GM12878 (cell line): ENCODE measurements around the gene FTSJ1. TPM values are rescaled to one million over a fixed set of nuclear protein-coding genes. Genes with fewer than 3 reads are reported as not detected.

Experiments
- ATAC-seq: fragments of 200-7000 bp; cut with Tn5 transposase; 3 replicates; pipeline ENCODE4 v1.9.1; 2020; ENCODE audit warnings: mild to moderate bottlenecking, moderate library complexity
- BruUV-seq: library from RNA; stranded (reverse); fragments of 400-500 nt; replicated peaks from 2 replicates; lab custom pipeline; 2021; lab: Mats Ljungman, UMichigan
- CTCF ChIA-PET: fragments of 300-600 bp; sonication (Branson Sonifier 250); formaldehyde crosslinking; extraction: SDS; loops from one replicate; lab custom pipeline; 2021; ENCODE audit warnings: inconsistent platforms; lab: Yijun Ruan, JAX
- POLR2A ChIA-PET: fragments of 350-600 bp; formaldehyde crosslinking; extraction: SDS; loops from one replicate; lab custom pipeline; 2021; ENCODE audit warnings: inconsistent platforms; lab: Charles Lee
- RAD21 ChIA-PET: fragments of 300-600 bp; sonication (Branson Sonifier 250); formaldehyde crosslinking; loops from one replicate; lab custom pipeline; 2023; ENCODE audit warnings: antibody characterized with exemption; ENCODE audit not compliant: unreplicated experiment; lab: Charles Lee
- SMC1A ChIA-PET: fragments of 300-600 bp; sonication (Branson Sonifier 250); formaldehyde crosslinking; loops from one replicate; lab custom pipeline; 2023; ENCODE audit not compliant: unreplicated experiment, uncharacterized antibody; lab: Charles Lee
- DNase-seq: peaks from one replicate; pipeline ENCODE4 v3.0.0-alpha.2; 2011; ENCODE audit warnings: low read depth, low spot score
- FAIRE-seq: peaks from 3 replicates; lab custom pipeline; 2011; peaks lifted over from hg19 to GRCh38; lab: Jason Lieb, UNC
- H2AFZ ChIP-seq: 2 replicates; pipeline ENCODE4 v1.6.0; 2011; ENCODE audit warnings: low read depth, low read length, control low read depth; ENCODE audit not compliant: control insufficient read depth
- H3K27ac ChIP-seq: 2 replicates; pipeline ENCODE4 v1.5.1; 2011; ENCODE audit warnings: control low read depth; ENCODE audit not compliant: control insufficient read depth, insufficient read depth
- H3K27me3 ChIP-seq, 2 experiments: replicated peaks in 1 of 2; 2 replicates each; pipeline versions ENCODE4 v1.6.0 to v1.6.1; 2011; ENCODE audit warnings: low read length in 1 of 2; ENCODE audit not compliant: control insufficient read depth in 2 of 2, insufficient read depth in 2 of 2
- H3K36me3 ChIP-seq, 2 experiments: 2 replicates each; pipeline ENCODE4 v1.5.1; 2011; ENCODE audit warnings: low read length in 1 of 2; ENCODE audit not compliant: control insufficient read depth in 2 of 2, insufficient read depth in 2 of 2
- H3K4me1 ChIP-seq: 2 replicates; pipeline ENCODE4 v1.6.1; 2011; ENCODE audit warnings: mild to moderate bottlenecking, low read length, moderate library complexity, mixed read lengths; ENCODE audit not compliant: control insufficient read depth, insufficient read depth
- H3K4me2 ChIP-seq: 2 replicates; pipeline ENCODE4 v1.6.0; 2011; ENCODE audit warnings: control low read depth; ENCODE audit not compliant: control insufficient read depth, insufficient read depth
- H3K4me3 ChIP-seq: fragments of 200-600 bp; sonication (generic); 2 replicates; pipeline ENCODE4 v1.5.1; 2016
- H3K79me2 ChIP-seq: 2 replicates; pipeline ENCODE4 v1.6.0; 2011; ENCODE audit warnings: low read length; ENCODE audit not compliant: control insufficient read depth, insufficient read depth
- H3K9ac ChIP-seq: 2 replicates; pipeline ENCODE4 v1.8.0; 2011; ENCODE audit warnings: low read length, control low read depth, mixed read lengths; ENCODE audit not compliant: control insufficient read depth, insufficient read depth
- H3K9me3 ChIP-seq: replicated peaks from 3 replicates; pipeline ENCODE4 v1.5.1; 2011; ENCODE audit warnings: mild to moderate bottlenecking, low read length; ENCODE audit not compliant: control insufficient read depth, insufficient read depth
- H4K20me1 ChIP-seq: 2 replicates; pipeline ENCODE4 v1.6.0; 2011; ENCODE audit not compliant: control insufficient read depth, insufficient read depth
- FOXK2 ChIP-seq: fragments of 450-650 bp; IDR thresholded peaks from 2 replicates; pipeline ENCODE4 v1.6.1; 2017; ENCODE audit warnings: mild to moderate bottlenecking, moderate library complexity
- KAT2A ChIP-seq: conservative IDR thresholded peaks from 2 replicates; pipeline ENCODE4 v1.6.1; 2011; ENCODE audit warnings: low read depth, low read length; ENCODE audit not compliant: control insufficient read depth
- POLR2AphosphoS2 ChIP-seq: IDR thresholded peaks from 2 replicates; pipeline ENCODE4 v1.6.1; 2011; ENCODE audit warnings: low read depth, mild to moderate bottlenecking, low read length, improper control_type of control experiment, moderate library complexity
- YBX1 ChIP-seq: fragments of 450-650 bp; IDR thresholded peaks from 2 replicates; pipeline ENCODE4 v1.6.1; 2016; ENCODE audit warnings: antibody characterized with exemption
- ZNF384 ChIP-seq: IDR thresholded peaks from 2 replicates; pipeline ENCODE4 v1.6.1; 2012; ENCODE audit warnings: low read depth, mild to moderate bottlenecking, low read length, improper control_type of control experiment, borderline replicate concordance
- WGBS: methylation state at CpG from one replicate; pipeline ENCODE4 v1.1.6; 2016; ENCODE audit warnings: low lambda C conversion rate; ENCODE audit not compliant: insufficient replicate concordance, insufficient coverage; ENCODE audit errors: missing lambda C conversion rate; 5-methylcytosine and 5-hydroxymethylcytosine counted together
- in situ Hi-C: fragments of 300-500 bp; cut with MboI; formaldehyde crosslinking; loops from 9 replicates; pipeline ENCODE4 v1.14.3; 2018; ENCODE audit warnings: mixed read lengths
- intact Hi-C: fragments of 100-400 bp; cut with micrococcal nuclease; formaldehyde crosslinking; loops from one replicate; pipeline ENCODE4 v1.14.2; 2022; ENCODE audit not compliant: unreplicated experiment
- polyA plus RNA-seq, 11 experiments: library from polyadenylated mRNA; depleted of rRNA in 4 of 11; unstranded in 6 of 11; stranded (reverse) in 5 of 11; fragments of >200 nt; fragmentation: Nextera tagmentation in 4 of 11; fragmentation: Illumina TruSeq in 1 of 11; extraction: Ambion mirVana in 4 of 11; extraction: Trizol in 1 of 11; gene quantifications; 1 replicate in 1 of 11; 2 replicates in 10 of 11; pipeline versions ENCODE4 v1.2.1 to v1.2.3, GENCODE V29; 2011 to 2016; ENCODE audit warnings: inconsistent platforms in 2 of 11, missing spikeins in 2 of 11, low read depth in 1 of 11
- total RNA-seq, 4 experiments: library from RNA; depleted of rRNA in 3 of 4; stranded (reverse); fragments of >200 nt in 3 of 4; fragmentation: Illumina TruSeq in 1 of 4; extraction: Trizol in 1 of 4; gene quantifications; 2 replicates each; pipeline versions ENCODE4 v1.2.1 to v1.2.3, GENCODE V29; 2013 to 2021
- TF ChIP-seq, protein P1 (sequence below): fragments of 450-650 bp; IDR thresholded peaks from 2 replicates; pipeline ENCODE4 v1.6.1; 2016; ENCODE audit warnings: mild to moderate bottlenecking

The FTSJ1 gene
- total and polyA plus RNA-seq, 10 of the 15 experiments (the other 5 are each of a cell fraction or from before 2014, with no cell fraction given): 8.8 to 87.8 (median 57.9) TPM

GRCh38 chrX:48530736-48531135 lies 54.7 kb downstream of the FTSJ1 start (continued):
- TF ChIP-seq ZNF384 (no peak), POLR2AphosphoS2 (no peak)

DNA sequence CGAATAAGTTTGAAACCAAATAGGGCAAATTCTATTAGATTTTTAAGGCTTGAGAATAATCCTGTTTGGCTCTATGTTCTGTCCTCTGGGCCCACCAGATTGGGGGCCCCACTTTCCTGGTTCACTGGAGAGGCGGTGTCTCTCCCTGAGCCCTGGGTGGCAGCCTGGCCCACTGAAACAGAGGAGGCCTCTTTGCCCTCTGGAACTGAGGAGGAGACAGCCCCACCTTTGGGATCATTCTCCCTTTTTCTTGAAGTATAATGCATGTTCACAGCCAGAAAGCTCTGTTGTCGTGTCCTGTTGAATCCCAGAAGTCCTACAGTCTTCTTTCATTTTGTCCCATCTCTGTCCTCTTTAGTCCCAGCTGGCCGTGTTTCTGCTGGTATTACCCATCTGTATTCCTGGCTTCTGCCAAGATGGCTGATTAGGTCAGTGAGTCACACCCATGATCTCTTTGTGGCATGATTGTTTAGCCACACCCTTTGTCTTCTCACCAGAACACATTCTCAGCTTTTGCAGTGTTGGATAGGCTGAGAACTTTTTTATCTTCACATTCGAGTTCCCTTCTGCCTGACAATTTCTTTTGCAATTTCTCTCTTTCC lies 55.5 kb downstream of the FTSJ1 start:
- FAIRE-seq: no peak
- no peak overlapping the region for H3K27ac ChIP-seq
- no peak overlapping the region for H3K9ac ChIP-seq
- in situ Hi-C loops (no loop called here), intact Hi-C loops (no loop called here)
- no peak overlapping the region for H3K4me3 ChIP-seq
- no peak for DNase-seq
- no peaks in the 10 kb centered on the region for H3K4me1 ChIP-seq
- H3K27me3 ChIP-seq: no peaks in the 10 kb centered on the region
- H2AFZ ChIP-seq: no peak overlapping the region
- TF ChIP-seq, protein P1, sequence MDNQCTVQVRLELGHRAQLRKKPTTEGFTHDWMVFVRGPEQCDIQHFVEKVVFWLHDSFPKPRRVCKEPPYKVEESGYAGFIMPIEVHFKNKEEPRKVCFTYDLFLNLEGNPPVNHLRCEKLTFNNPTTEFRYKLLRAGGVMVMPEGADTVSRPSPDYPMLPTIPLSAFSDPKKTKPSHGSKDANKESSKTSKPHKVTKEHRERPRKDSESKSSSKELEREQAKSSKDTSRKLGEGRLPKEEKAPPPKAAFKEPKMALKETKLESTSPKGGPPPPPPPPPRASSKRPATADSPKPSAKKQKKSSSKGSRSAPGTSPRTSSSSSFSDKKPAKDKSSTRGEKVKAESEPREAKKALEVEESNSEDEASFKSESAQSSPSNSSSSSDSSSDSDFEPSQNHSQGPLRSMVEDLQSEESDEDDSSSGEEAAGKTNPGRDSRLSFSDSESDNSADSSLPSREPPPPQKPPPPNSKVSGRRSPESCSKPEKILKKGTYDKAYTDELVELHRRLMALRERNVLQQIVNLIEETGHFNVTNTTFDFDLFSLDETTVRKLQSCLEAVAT: no peak
- TF ChIP-seq KAT2A (no peak), YBX1 (no peak), FOXK2 (no peak)
- ChIA-PET POLR2A (no interaction called here), RAD21 (no interaction called here), SMC1A (interaction anchor here (0.8 kb wide), 1 partner anchor 8 kb away, joined by 3 read pairs; no protein-coding TSS in a partner anchor), CTCF (no interaction called here)
- H3K9me3 ChIP-seq: no peaks in the 10 kb centered on the region
- 57% methylated on average over 4 of the region's 5 CpGs for WGBS
- no peaks in the 10 kb centered on the region for H4K20me1 ChIP-seq
- no TSS peak for BruUV-seq
- H3K36me3 ChIP-seq: peaks cover 0 to 4% of the 10 kb centered on the region in 2 experiments
- no peaks in the 10 kb centered on the region for H3K79me2 ChIP-seq
- ATAC-seq: no peak
- H3K4me2 ChIP-seq: no peak overlapping the region
